D721Med (cell line): ENCODE results near the gene SRGAP3.

Experiments used
- DNase-seq: peaks from one replicate; pipeline ENCODE4 v3.0.0; 2011; ENCODE audit warnings: low spot score; ENCODE audit not compliant: insufficient read length
- FAIRE-seq: peaks from 2 replicates; lab custom pipeline; 2011; peaks lifted over from hg19 to GRCh38; lab: Jason Lieb, UNC
- CTCF ChIP-seq: IDR thresholded peaks from 2 replicates; pipeline ENCODE4 v1.5.1; 2012; ENCODE audit warnings: mild to moderate bottlenecking, control low read depth; ENCODE audit not compliant: insufficient read depth; ENCODE audit errors: missing control alignments

Gene SRGAP3

GRCh38 chr3:8969241-8969640, 280.2 kb downstream of the SRGAP3 start:
- no peak for TF ChIP-seq CTCF
- FAIRE-seq (no peak), DNase-seq (no peak)

GRCh38 chr3:8968375-8968882, 281.0 kb downstream of the SRGAP3 start:
- DNase-seq, result no peak
- no peak for TF ChIP-seq CTCF
- no peak for FAIRE-seq

GRCh38 chr3:8967553-8967952, 281.9 kb downstream of the SRGAP3 start:
- DNase-seq, result no peak
- FAIRE-seq, result no peak
- TF ChIP-seq CTCF, result no peak

GRCh38 chr3:8966820-8967348, 282.6 kb downstream of the SRGAP3 start:
- TF ChIP-seq CTCF, result no peak
- DNase-seq, result no peak
- FAIRE-seq, result no peak

GRCh38 chr3:8966150-8966819, 283.2 kb downstream of the SRGAP3 start:
- FAIRE-seq (no peak), DNase-seq (no peak)
- no peak for TF ChIP-seq CTCF

GRCh38 chr3:8964436-8965370, 284.7 kb downstream of the SRGAP3 start:
- FAIRE-seq, result no peak
- DNase-seq, result no peak
- TF ChIP-seq CTCF, result no peak
